Measurements from ENCODE around the gene TNFAIP8L3.
A peak's percentile ranks its signal among the peaks of the same experiment; 100 is the strongest.
"Not testable (repeated sequence)": the region's sequence is repeated elsewhere in the genome, so short reads cannot be mapped to it uniquely, and the experiment has no call there.

TNFAIP8L3 gene

DNA sequence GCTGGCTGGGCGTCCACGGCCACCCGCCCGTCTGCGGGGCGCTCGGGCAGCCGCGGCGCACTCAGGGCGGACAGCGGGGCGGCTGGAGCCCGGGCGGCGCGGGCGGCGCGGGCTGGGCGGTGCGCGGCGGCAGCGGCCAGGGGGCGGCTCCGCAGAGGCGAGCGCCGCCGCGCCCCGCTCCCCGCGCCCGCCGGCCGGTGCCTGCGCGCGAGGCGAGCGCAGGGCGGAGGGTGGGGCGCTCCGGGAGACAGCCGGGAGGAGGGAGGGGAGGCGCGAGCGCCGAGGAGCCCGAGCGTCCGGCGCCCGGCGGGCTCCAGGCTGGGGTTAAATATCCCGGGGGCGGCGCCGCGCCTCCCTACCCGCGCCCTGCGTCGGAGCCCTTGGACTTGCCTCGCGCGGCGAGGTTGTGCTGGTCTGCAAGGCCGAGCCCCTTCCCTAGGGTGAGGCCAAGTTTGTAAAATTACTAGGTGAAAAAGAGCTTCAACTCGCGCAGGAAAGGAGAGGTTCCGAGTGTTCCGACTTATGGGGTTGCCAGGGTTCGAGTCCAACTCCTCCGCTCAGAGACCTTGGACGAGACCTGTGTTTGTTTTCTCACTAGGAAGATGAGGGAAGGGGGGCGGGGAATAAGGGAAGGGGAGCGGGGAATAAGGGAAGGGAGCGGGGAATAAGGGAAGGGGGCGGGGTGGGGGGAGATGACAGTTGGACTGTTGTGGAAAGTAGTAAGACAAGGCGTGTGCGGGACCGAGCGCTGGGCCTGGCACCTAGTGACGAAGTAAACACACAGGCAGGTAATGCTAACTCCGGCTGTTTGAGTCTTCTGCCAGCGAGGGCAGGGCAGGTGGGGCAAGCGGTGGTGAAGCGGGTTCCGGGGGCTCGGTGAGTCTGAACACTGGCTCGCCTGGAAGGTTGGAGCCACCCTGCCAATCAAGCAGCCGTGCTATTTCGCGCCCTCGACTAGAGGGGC, at the start of gene TNFAIP8L3:
TNFAIP8L3 (minus strand) TSS at position 301 of the 964 bp plus-strand sequence. CDS start 311 bp downstream, outside the sequence.
- Histone ChIP-seq H3K9me3 (ENCODE audit: control insufficient read depth, low read length) (no peaks in the 10 kb centered on the region), H3K4me1 (ENCODE audit: control insufficient read depth, insufficient read depth, low read length) (peaks cover 15% of the 10 kb centered on the region), H3K27me3 (replicated peaks; ENCODE audit: control insufficient read depth, insufficient read depth, low read length) (no peaks in the 10 kb centered on the region), H3K4me3 (ENCODE audit: low read length) (peak within 1 kb of the TSS; percentile 84), H3K9ac (ENCODE audit: low read length) (peak within 1 kb of the TSS; percentile 78), H3K36me3 (ENCODE audit: control insufficient read depth, insufficient read depth, low read length, severe bottlenecking) (no peaks in the 10 kb centered on the region)
- DNase-seq (ENCODE audit: low read depth), result peak; percentile 67

DNA sequence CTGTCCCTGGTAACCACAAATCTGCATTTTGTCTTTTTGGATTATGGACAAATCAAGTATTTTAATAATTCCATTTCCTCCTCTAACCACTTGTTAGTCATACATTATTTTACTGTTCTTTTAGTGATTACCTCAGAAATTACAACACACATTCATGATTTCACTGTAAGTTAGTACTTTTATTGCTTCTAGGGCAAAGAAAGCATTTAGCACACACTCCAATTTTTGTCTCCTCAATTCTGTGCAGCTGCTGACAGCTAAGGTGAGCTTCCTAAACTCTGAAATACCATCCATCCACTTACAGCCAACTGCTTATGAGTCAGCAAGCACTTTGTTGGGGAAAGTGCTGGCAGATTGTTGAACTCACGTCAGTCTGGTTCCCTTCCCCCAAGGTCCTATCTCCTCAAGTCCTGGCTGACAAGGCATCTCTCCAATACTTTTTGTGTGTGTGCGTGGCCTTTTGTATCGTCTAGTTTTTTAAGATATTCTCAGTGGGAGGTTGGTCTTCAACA, 49.4 kb upstream of the TNFAIP8L3 start:
- peak; percentile 53 for DNase-seq (ENCODE audit: low read depth)
- peaks cover 11% of the 10 kb centered on the region for H3K4me1 ChIP-seq (ENCODE audit: control insufficient read depth, insufficient read depth, low read length)
- peaks cover 5% of the 10 kb centered on the region for H3K9me3 ChIP-seq (ENCODE audit: control insufficient read depth, low read length)
- H3K4me3 ChIP-seq (ENCODE audit: low read length), result no peak overlapping the region
- no peak overlapping the region for H3K9ac ChIP-seq (ENCODE audit: low read length)
- H3K27me3 ChIP-seq (replicated peaks; ENCODE audit: control insufficient read depth, insufficient read depth, low read length), result no peaks in the 10 kb centered on the region
- H3K36me3 ChIP-seq (ENCODE audit: control insufficient read depth, insufficient read depth, low read length, severe bottlenecking), result no peaks in the 10 kb centered on the region

DNA sequence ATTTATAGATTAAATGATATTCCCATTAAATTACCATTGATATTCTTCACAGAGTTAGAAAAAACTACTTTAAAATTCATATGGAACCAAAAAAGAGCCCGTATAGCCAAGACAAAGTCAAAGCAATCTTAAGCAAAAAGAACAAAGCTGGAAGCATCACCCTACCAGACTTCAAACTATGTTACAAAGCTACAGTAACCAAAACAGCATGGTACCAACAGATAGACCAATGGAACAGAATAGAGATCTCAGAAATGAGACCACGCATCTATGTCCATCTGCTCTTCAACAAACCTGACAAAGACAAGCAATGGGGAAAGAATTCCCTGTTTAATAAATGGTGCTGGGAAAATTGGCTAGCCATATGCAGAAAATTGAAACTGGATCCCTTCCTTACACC, 45.6 kb upstream of the TNFAIP8L3 start:
- not testable (repeated sequence) for H3K9me3 ChIP-seq (ENCODE audit: control insufficient read depth, low read length); H3K36me3 ChIP-seq (ENCODE audit: control insufficient read depth, insufficient read depth, low read length, severe bottlenecking); H3K9ac ChIP-seq (ENCODE audit: low read length); H3K4me3 ChIP-seq (ENCODE audit: low read length); DNase-seq (ENCODE audit: low read depth); H3K27me3 ChIP-seq (replicated peaks; ENCODE audit: control insufficient read depth, insufficient read depth, low read length)
- peaks cover 11% of the 10 kb centered on the region for H3K4me1 ChIP-seq (ENCODE audit: control insufficient read depth, insufficient read depth, low read length)

DNA sequence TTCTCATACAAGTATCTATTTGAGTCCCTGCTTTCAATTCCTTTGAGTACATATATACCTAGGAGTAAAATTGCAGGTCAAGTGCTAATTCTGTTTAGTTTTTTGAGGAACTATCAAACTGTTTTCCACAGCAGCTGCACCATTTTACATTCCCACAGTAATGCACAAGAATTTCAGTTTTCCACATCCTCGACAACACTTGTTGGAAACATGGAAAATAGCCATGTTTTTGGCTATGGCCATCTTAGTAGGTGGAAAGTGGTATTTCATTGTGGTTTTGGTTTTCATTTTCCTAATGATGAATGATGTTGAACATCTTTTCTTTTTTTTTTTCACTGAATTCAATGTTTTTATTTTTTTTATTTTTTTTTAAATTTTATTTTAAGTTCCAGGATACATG, 44.4 kb upstream of the TNFAIP8L3 start:
- Histone ChIP-seq H3K9me3 (ENCODE audit: control insufficient read depth, low read length) (peaks cover 5% of the 10 kb centered on the region), H3K27me3 (replicated peaks; ENCODE audit: control insufficient read depth, insufficient read depth, low read length) (no peaks in the 10 kb centered on the region), H3K36me3 (ENCODE audit: control insufficient read depth, insufficient read depth, low read length, severe bottlenecking) (no peaks in the 10 kb centered on the region), H3K4me3 (ENCODE audit: low read length) (no peak overlapping the region), H3K9ac (ENCODE audit: low read length) (no peak overlapping the region), H3K4me1 (ENCODE audit: control insufficient read depth, insufficient read depth, low read length) (peaks cover 15% of the 10 kb centered on the region)
- no peak for DNase-seq (ENCODE audit: low read depth)

DNA sequence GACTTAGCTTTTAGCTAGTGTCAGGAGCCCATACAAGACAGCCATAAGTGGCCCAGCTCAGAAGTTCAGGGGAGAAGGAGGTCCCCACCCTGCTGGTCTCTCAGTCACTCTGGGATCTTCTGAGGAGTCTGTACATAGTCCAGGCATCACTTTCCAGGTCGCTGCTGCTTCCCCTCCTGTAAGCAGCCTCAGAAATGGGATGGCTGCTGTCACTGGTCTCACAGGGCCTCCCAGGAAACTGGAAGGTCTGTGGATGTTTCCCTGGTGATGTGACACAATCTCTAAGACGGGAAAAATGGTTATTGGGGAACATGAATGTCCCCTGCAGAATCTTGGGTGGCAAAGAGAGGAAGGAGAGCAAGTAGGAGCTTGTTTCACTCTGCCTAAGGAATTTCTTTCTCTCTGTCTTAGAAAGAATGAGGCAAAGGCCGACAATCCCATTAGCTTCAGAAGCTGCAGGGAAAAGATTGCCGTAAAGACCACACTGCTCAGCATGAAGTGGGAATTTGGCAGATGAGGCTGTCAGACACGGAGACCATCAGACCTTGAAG, 43.2 kb upstream of the TNFAIP8L3 start:
- DNase-seq (ENCODE audit: low read depth), result no peak
- no peaks in the 10 kb centered on the region for H3K27me3 ChIP-seq (replicated peaks; ENCODE audit: control insufficient read depth, insufficient read depth, low read length)
- H3K36me3 ChIP-seq (ENCODE audit: control insufficient read depth, insufficient read depth, low read length, severe bottlenecking), result no peaks in the 10 kb centered on the region
- H3K4me3 ChIP-seq (ENCODE audit: low read length), result no peak overlapping the region
- peaks cover 19% of the 10 kb centered on the region for H3K4me1 ChIP-seq (ENCODE audit: control insufficient read depth, insufficient read depth, low read length)
- H3K9me3 ChIP-seq (ENCODE audit: control insufficient read depth, low read length), result peaks cover 5% of the 10 kb centered on the region
- no peak overlapping the region for H3K9ac ChIP-seq (ENCODE audit: low read length)

DNA sequence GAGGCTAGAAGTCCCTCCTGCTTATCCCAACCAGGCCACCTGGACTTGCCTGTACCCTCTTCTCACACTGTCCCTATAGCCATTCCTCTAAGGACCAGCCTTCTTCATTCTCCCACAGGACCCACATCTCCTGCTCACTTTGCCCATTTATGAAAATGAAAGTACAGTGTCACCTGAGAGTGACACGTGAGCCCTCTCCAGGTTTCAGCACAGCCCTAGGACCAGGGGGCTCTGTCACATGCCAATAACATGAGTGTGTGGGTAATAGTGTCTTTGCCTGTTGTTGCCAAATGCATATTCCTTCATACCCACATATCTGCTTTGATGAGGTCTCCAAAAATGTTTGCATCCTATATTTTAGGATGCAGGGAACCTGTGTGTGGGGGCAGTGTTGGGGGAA, 42.3 kb upstream of the TNFAIP8L3 start:
- Histone ChIP-seq H3K9me3 (ENCODE audit: control insufficient read depth, low read length) (peaks cover 5% of the 10 kb centered on the region), H3K27me3 (replicated peaks; ENCODE audit: control insufficient read depth, insufficient read depth, low read length) (no peaks in the 10 kb centered on the region), H3K4me1 (ENCODE audit: control insufficient read depth, insufficient read depth, low read length) (peaks cover 26% of the 10 kb centered on the region), H3K36me3 (ENCODE audit: control insufficient read depth, insufficient read depth, low read length, severe bottlenecking) (no peaks in the 10 kb centered on the region), H3K9ac (ENCODE audit: low read length) (no peak overlapping the region), H3K4me3 (ENCODE audit: low read length) (no peak overlapping the region)
- DNase-seq (ENCODE audit: low read depth), result no peak

DNA sequence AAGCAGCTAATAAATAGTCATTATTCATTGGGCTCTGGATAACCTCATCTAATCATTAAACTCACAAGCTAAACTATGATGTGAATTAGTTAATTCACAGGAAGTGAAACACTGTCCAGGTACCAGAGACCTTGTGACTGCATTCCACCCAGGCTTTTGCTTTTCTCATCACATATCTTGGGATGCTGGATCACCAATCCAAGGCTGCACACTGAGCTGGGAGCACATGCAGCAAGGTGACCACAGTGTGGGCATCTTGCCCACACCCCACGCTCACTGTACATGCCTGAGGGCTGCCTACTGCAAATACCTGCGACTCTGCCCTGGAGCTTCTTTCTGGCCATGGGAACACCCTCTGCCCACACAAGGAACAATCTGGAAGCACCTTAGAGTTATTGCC, 40.6 kb upstream of the TNFAIP8L3 start:
- no peak for DNase-seq (ENCODE audit: low read depth)
- H3K9ac ChIP-seq (ENCODE audit: low read length), result no peak overlapping the region
- H3K27me3 ChIP-seq (replicated peaks; ENCODE audit: control insufficient read depth, insufficient read depth, low read length), result no peaks in the 10 kb centered on the region

DNA sequence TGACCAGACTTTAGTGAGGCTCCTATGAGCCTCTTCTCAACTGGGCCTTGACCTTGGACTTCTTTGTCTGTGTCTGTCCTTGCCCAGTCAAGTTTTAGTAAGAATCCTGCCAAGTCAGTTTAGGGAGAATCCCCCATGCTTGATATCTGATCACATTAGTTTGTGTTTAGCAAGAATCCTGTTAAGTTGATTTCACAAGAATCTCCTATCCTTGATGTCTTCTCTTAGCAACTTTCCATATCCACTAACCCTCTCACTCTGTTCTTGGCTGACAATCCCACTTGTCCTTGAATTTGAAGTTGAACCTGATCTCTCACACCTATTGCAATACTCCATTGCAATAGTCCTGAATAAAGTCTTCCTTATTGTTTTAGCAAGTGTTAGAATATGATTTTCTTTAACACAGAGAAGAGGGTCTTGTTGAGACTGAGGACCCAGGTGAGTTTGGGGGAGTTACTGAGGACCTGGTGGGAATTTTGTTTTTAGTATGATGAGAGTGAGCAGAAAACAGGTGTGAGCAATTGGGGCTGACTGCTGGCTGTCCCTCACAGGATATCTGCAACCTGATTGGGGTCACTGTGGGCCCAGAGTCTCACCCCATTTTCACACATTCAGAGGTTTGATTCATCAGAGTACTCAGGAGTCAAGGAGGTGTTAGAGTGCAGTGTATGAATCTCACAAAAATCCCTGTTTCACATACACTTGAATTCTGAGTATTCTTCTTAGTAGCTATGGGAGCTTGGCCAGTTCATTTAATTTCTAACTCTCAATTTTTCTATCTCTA, 39.9 kb upstream of the TNFAIP8L3 start:
- Histone ChIP-seq H3K36me3 (ENCODE audit: control insufficient read depth, insufficient read depth, low read length, severe bottlenecking) (no peaks in the 10 kb centered on the region), H3K9ac (ENCODE audit: low read length) (no peak overlapping the region), H3K9me3 (ENCODE audit: control insufficient read depth, low read length) (no peaks in the 10 kb centered on the region), H3K27me3 (replicated peaks; ENCODE audit: control insufficient read depth, insufficient read depth, low read length) (no peaks in the 10 kb centered on the region), H3K4me1 (ENCODE audit: control insufficient read depth, insufficient read depth, low read length) (peaks cover 33% of the 10 kb centered on the region), H3K4me3 (ENCODE audit: low read length) (peak overlapping the region; percentile 7)
- no peak for DNase-seq (ENCODE audit: low read depth)

More for the DNA sequence above, 40.6 kb upstream of the TNFAIP8L3 start:
- Histone ChIP-seq H3K4me3 (ENCODE audit: low read length) (no peak overlapping the region), H3K4me1 (ENCODE audit: control insufficient read depth, insufficient read depth, low read length) (peaks cover 31% of the 10 kb centered on the region), H3K9me3 (ENCODE audit: control insufficient read depth, low read length) (peaks cover 3% of the 10 kb centered on the region), H3K36me3 (ENCODE audit: control insufficient read depth, insufficient read depth, low read length, severe bottlenecking) (no peaks in the 10 kb centered on the region)

DNA sequence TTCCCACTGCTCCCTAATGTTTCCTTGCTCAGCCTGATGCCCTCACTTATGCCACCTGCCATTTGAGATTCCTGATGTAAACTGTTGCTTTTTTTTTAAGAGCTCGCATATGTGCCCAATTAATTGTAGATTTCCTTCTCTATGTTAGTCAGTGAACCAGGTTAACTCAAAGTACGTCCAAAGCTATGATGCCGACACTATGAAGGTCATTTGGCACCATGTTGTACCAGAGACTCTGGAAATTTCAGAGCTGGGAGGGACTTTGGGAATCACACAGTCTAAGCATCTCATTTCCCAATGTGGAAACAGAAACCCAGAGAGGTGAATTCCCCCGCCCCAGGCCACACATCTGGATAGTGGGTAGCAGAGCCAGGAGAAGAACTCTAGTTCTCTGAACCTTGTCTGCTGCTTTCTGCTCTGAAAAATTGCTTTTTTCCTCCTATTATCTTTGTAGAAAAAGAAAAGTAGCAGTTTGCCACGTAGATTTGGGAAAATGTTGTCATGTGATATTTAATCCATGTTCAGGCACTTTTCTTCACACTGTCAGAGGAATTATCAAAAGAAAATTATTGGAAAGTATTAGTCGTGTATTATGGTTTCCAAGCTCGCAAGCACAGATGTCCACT, 38.5 kb upstream of the TNFAIP8L3 start:
- no peaks in the 10 kb centered on the region for H3K27me3 ChIP-seq (replicated peaks; ENCODE audit: control insufficient read depth, insufficient read depth, low read length)
- no peak overlapping the region for H3K4me3 ChIP-seq (ENCODE audit: low read length)
- H3K36me3 ChIP-seq (ENCODE audit: control insufficient read depth, insufficient read depth, low read length, severe bottlenecking), result no peaks in the 10 kb centered on the region
- H3K9ac ChIP-seq (ENCODE audit: low read length), result peak overlapping the region; percentile 28
- H3K4me1 ChIP-seq (ENCODE audit: control insufficient read depth, insufficient read depth, low read length), result peaks cover 33% of the 10 kb centered on the region
- H3K9me3 ChIP-seq (ENCODE audit: control insufficient read depth, low read length), result no peaks in the 10 kb centered on the region
- peak; percentile 36 for DNase-seq (ENCODE audit: low read depth)

DNA sequence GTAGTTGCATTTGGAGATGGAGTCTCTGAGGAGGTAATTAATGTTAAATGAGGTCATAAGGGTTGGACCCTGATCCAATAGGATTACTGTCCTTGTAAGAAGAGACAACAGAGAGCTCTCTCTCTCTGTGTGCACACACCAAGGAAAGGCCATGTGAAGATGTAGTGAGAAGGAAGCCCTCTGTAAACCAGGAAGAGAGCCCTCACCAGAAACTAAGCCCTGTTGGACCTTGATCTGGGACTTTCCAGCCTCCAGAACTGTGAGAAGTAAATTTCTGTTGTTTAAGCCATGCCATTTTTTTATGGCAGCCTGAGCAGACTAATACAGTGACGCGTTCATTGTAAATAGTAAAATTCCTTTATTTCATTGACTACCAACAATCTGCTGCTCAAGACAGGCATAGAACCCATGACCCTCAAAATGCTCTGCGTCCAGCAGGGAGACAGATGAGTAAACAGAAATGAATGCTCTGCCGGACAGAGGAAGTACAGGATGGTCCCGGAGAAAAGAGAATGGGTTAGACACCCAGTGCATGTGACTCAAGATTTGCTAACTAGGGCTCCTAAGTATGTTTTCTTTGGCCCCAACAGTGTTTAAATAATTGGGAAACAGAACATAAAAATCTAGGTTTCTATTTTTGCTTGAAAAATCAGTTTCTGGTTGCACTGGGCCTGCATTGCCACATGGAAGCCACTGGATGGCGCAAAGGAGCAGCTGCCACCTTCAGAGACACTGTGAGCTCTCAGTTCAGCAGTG, 37.9 kb upstream of the TNFAIP8L3 start:
- Histone ChIP-seq H3K9me3 (ENCODE audit: control insufficient read depth, low read length) (no peaks in the 10 kb centered on the region), H3K4me1 (ENCODE audit: control insufficient read depth, insufficient read depth, low read length) (peaks cover 33% of the 10 kb centered on the region), H3K4me3 (ENCODE audit: low read length) (no peak overlapping the region), H3K27me3 (replicated peaks; ENCODE audit: control insufficient read depth, insufficient read depth, low read length) (no peaks in the 10 kb centered on the region), H3K9ac (ENCODE audit: low read length) (peak overlapping the region; percentile 50), H3K36me3 (ENCODE audit: control insufficient read depth, insufficient read depth, low read length, severe bottlenecking) (no peaks in the 10 kb centered on the region)
- peak; percentile 83 for DNase-seq (ENCODE audit: low read depth)
